ENCODE measurements around the gene PLCH2.

DNA sequence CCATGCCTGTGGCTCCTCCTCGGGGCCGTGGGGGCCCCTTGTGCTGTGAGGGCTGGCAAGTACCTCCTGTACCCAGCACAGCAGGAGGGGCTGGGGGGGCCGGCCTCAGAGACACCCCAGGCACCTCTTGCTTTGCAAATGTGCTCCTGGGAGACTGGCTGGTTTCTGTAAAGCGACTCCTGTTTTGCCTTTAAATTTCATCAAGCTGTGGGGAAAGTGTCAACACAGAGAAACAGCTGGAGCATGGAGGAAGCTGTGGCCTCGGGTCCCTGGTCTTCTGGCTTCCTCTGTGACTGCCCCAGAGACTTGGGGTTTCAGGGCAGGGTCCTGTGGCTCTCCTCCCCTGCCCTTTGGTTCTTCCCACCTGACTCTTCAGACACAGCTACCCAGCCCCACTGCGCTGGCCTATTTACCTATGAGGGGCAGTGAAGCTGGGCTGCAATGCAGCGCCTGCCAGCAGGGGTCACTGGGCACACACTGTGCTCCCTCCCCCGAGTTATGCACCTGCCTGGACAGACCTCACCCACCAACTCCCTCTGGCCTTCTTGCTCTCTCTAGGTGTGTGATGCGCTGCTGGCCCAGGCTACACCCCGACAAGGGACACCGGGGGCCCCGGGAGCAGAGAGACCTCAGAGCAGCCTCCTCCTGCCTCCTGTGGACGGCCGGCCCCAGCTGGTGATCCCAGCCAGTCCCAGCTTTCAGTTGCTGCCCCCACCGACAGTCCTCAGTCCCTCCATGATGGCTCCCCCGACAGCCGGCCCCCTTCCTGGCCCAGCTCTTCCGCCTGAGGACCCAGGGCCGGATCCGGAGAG lies 46.1 kb upstream of the PLCH2 start:
- peak; percentile 18 to 24 for TF ChIP-seq CTCF (IDR thresholded peaks at IDR 0.05; ENCODE audit: extremely low read depth in 1 of 2, insufficient read depth in 1 of 2, low read depth in 1 of 2, low read length in 2 of 2)
- no peak for TF ChIP-seq FOS (IDR thresholded peaks at IDR 0.05; ENCODE audit: borderline replicate concordance, insufficient read depth, low read length)
- TF ChIP-seq POLR2A (IDR thresholded peaks at IDR 0.05; ENCODE audit: low read depth, low read length) = no peak
- TF ChIP-seq EZH2 (IDR thresholded peaks at IDR 0.05; ENCODE audit: borderline replicate concordance, low read depth, low read length, severe bottlenecking) = no peak
- no peak for TF ChIP-seq POLR2AphosphoS5 (IDR thresholded peaks at IDR 0.05; ENCODE audit: insufficient read depth, low read depth, low read length)
- TF ChIP-seq, protein P1, sequence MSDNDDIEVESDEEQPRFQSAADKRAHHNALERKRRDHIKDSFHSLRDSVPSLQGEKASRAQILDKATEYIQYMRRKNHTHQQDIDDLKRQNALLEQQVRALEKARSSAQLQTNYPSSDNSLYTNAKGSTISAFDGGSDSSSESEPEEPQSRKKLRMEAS (IDR thresholded peaks at IDR 0.05; ENCODE audit: insufficient read depth, insufficient read length) = no peak
- TF ChIP-seq MYC (IDR thresholded peaks at IDR 0.05; ENCODE audit: low read depth, low read length) = no peak

Data from endothelial cell of umbilical vein (primary cell).